GM19351 (cell line): ENCODE measurements around the gene TDRD10.

ENCODE experiments used
- ATAC-seq: cut with Tn5 transposase; IDR thresholded peaks from one replicate; pipeline ENCODE4 v1.9.1; 2021; ENCODE audit warnings: mild to moderate bottlenecking, moderate library complexity; ENCODE audit not compliant: unreplicated experiment

Gene TDRD10

GRCh38 chr1:154502066-154502743 is at the start of gene TDRD10, which contains the start of gene SHE:
TSS of gene TDRD10 (plus strand) at chr1:154502219. CDS start at chr1:154506904, 4,685 bp downstream.
TSS of gene SHE (minus strand) at chr1:154502412. CDS start at chr1:154502026, 386 bp downstream.
- no peak for ATAC-seq

- no peak for ATAC-seq
Measured at GRCh38 chr1:154453161-154453560, 48.9 kb upstream of the TDRD10 start.

- no peak for ATAC-seq
Measured at GRCh38 chr1:154453574-154454352, 48.3 kb upstream of the TDRD10 start.

GRCh38 chr1:154454386-154455120 is 47.5 kb upstream of the TDRD10 start:
- ATAC-seq, result no peak

- ATAC-seq, result no peak
Measured at GRCh38 chr1:154456631-154457030, 45.4 kb upstream of the TDRD10 start.

- ATAC-seq, result no peak
Measured at GRCh38 chr1:154459080-154459479, 42.9 kb upstream of the TDRD10 start.

- no peak for ATAC-seq
Measured at GRCh38 chr1:154460695-154461260, 41.2 kb upstream of the TDRD10 start.

GRCh38 chr1:154463512-154463990 is 38.5 kb upstream of the TDRD10 start:
- ATAC-seq, result no peak

GRCh38 chr1:154465621-154466195 is 36.3 kb upstream of the TDRD10 start:
- no peak for ATAC-seq

- ATAC-seq, result no peak
Measured at GRCh38 chr1:154466206-154466605, 35.8 kb upstream of the TDRD10 start.

- no peak for ATAC-seq
Measured at GRCh38 chr1:154466921-154467417, 35.0 kb upstream of the TDRD10 start.

- no peak for ATAC-seq
Measured at GRCh38 chr1:154467434-154468102, 34.5 kb upstream of the TDRD10 start.

- no peak for ATAC-seq
Measured at GRCh38 chr1:154468535-154469250, 33.3 kb upstream of the TDRD10 start.

GRCh38 chr1:154469844-154470560 is 32.0 kb upstream of the TDRD10 start:
- ATAC-seq, result no peak

GRCh38 chr1:154471304-154471703 is 30.7 kb upstream of the TDRD10 start:
- ATAC-seq, result no peak

- no peak for ATAC-seq
Measured at GRCh38 chr1:154474802-154475201, 27.2 kb upstream of the TDRD10 start.

- no peak for ATAC-seq
Measured at GRCh38 chr1:154476791-154477190, 25.2 kb upstream of the TDRD10 start.

- ATAC-seq, result no peak
Measured at GRCh38 chr1:154478013-154478412, 24.0 kb upstream of the TDRD10 start.

GRCh38 chr1:154478639-154479038 is 23.4 kb upstream of the TDRD10 start:
- no peak for ATAC-seq
